Measurements from ENCODE around the gene SELPLG. TPM values are rescaled to one million over a fixed set of nuclear protein-coding genes. Genes with fewer than 3 reads are reported as not detected.
"Not testable (repeated sequence)": the region's sequence is repeated elsewhere in the genome, so short reads cannot be mapped to it uniquely, and the experiment has no call there.

The SELPLG gene
- polyA plus RNA-seq, 4 donors = 1.8 to 2.6 (median 2.2) TPM

- no peak for DNase-seq (ENCODE audit: low read depth in 4 of 4, low spot score in 3 of 4)
Observed at GRCh38 chr12:108641446-108642268, 8.0 kb upstream of the SELPLG start.

- no peak for DNase-seq (ENCODE audit: low read depth in 4 of 4, low spot score in 3 of 4)
Observed at GRCh38 chr12:108640802-108641445, 7.2 kb upstream of the SELPLG start.

GRCh38 chr12:108638997-108639822 lies 5.5 kb upstream of the SELPLG start:
- DNase-seq (ENCODE audit: low read depth in 4 of 4, low spot score in 3 of 4) = no peak

GRCh38 chr12:108638141-108638827 lies 4.6 kb upstream of the SELPLG start:
- DNase-seq (ENCODE audit: low read depth in 4 of 4, low spot score in 3 of 4) = peak in 3 of 4 donors; percentile 28 to 39 (median 37)

- DNase-seq (ENCODE audit: low read depth in 4 of 4, low spot score in 3 of 4) = no peak
Observed at GRCh38 chr12:108637222-108637971, 3.7 kb upstream of the SELPLG start.

GRCh38 chr12:108635997-108636808 lies 2.5 kb upstream of the SELPLG start:
- no peak for DNase-seq (ENCODE audit: low read depth in 4 of 4, low spot score in 3 of 4)

- DNase-seq (ENCODE audit: low read depth in 4 of 4, low spot score in 3 of 4) = no peak
Observed at GRCh38 chr12:108635201-108635996, 1.7 kb upstream of the SELPLG start.

- DNase-seq (ENCODE audit: low read depth in 4 of 4, low spot score in 3 of 4) = no peak
Observed at GRCh38 chr12:108634341-108634751, 652 bp upstream of the SELPLG start.

- no peak for DNase-seq (ENCODE audit: low read depth in 4 of 4, low spot score in 3 of 4)
Observed at GRCh38 chr12:108633081-108633533, 587 bp downstream of the SELPLG start.

- not testable (repeated sequence) for DNase-seq (ENCODE audit: low read depth in 4 of 4, low spot score in 3 of 4)
Observed at GRCh38 chr12:108631261-108631660, 2.4 kb downstream of the SELPLG start.

GRCh38 chr12:108630481-108631207 lies 3.0 kb downstream of the SELPLG start:
- no peak for DNase-seq (ENCODE audit: low read depth in 4 of 4, low spot score in 3 of 4)

GRCh38 chr12:108629824-108630476 lies 3.7 kb downstream of the SELPLG start:
- no peak for DNase-seq (ENCODE audit: low read depth in 4 of 4, low spot score in 3 of 4)

GRCh38 chr12:108629151-108629550 lies 4.5 kb downstream of the SELPLG start:
- no peak for DNase-seq (ENCODE audit: low read depth in 4 of 4, low spot score in 3 of 4)

GRCh38 chr12:108627134-108627920 lies 6.4 kb downstream of the SELPLG start:
- DNase-seq (ENCODE audit: low read depth in 4 of 4, low spot score in 3 of 4) = no peak

GRCh38 chr12:108625228-108625627 lies 8.5 kb downstream of the SELPLG start:
- no peak for DNase-seq (ENCODE audit: low read depth in 4 of 4, low spot score in 3 of 4)

- DNase-seq (ENCODE audit: low read depth in 4 of 4, low spot score in 3 of 4) = no peak
Observed at GRCh38 chr12:108623577-108623976, 10.1 kb downstream of the SELPLG start.

Data from right renal pelvis (tissue), 4 donors.